WTC11 (cell line): ENCODE data around the gene ME2. TPM values are rescaled to one million over a fixed set of nuclear protein-coding genes. Genes with fewer than 3 reads are reported as not detected.

ENCODE experiments used
- ATAC-seq: fragments of 200-7000 bp; cut with Tn5 transposase; 2 replicates; pipeline ENCODE4 v1.10.0; 2021; ENCODE audit warnings: mild to moderate bottlenecking, moderate library complexity
- CTCF ChIA-PET: fragments of 300-600 bp; sonication (Branson Sonifier 250); formaldehyde crosslinking; loops from one replicate; lab custom pipeline; 2021; ENCODE audit warnings: antibody characterized with exemption; lab: Charles Lee
- POLR2A ChIA-PET: fragments of 350-600 bp; sonication (Branson Sonifier 250); formaldehyde crosslinking; loops from one replicate; lab custom pipeline; 2021; ENCODE audit warnings: antibody characterized with exemption; lab: Charles Lee
- DNase-seq: peaks from one replicate; pipeline ENCODE4 v3.0.0; 2021; ENCODE audit warnings: low spot score
- H3K27ac Mint-ChIP-seq: 2 replicates; pipeline ENCODE4 v1.8.0; 2021; ENCODE audit warnings: mixed read lengths
- H3K27me3 Mint-ChIP-seq: 2 replicates; pipeline ENCODE4 v1.8.0; 2021; ENCODE audit warnings: low read depth, mild to moderate bottlenecking, moderate library complexity, mixed read lengths
- H3K36me3 Mint-ChIP-seq: 2 replicates; pipeline ENCODE4 v1.8.0; 2021; ENCODE audit warnings: mixed read lengths
- H3K4me1 Mint-ChIP-seq: 2 replicates; pipeline ENCODE4 v1.8.0; 2022; ENCODE audit warnings: mixed read lengths
- H3K4me3 Mint-ChIP-seq: 2 replicates; pipeline ENCODE4 v1.8.0; 2021; ENCODE audit warnings: mild to moderate bottlenecking, moderate library complexity, mixed read lengths
- H3K9me3 Mint-ChIP-seq: 2 replicates; pipeline ENCODE4 v1.8.0; 2021; ENCODE audit warnings: mixed read lengths
- ATF6 ChIP-seq: sonication (generic); formaldehyde crosslinking; IDR thresholded peaks from 2 replicates; pipeline ENCODE4 v1.8.1; 2023; ENCODE audit warnings: mild to moderate bottlenecking, missing genetic modification reagents
- CREM ChIP-seq: sonication (generic); formaldehyde crosslinking; IDR thresholded peaks from 2 replicates; pipeline ENCODE4 v1.8.1; 2022; ENCODE audit warnings: mild to moderate bottlenecking, missing genetic modification reagents, moderate library complexity
- E2F5 ChIP-seq: sonication (generic); formaldehyde crosslinking; IDR thresholded peaks from 2 replicates; pipeline ENCODE4 v1.8.1; 2022; ENCODE audit warnings: mild to moderate bottlenecking, moderate library complexity, missing genetic modification reagents
- ELF4 ChIP-seq: sonication (generic); formaldehyde crosslinking; IDR thresholded peaks from 2 replicates; pipeline ENCODE4 v1.8.1; 2022; ENCODE audit warnings: low read depth, mild to moderate bottlenecking, moderate library complexity, missing genetic modification reagents
- ERG ChIP-seq: fragments of 250-450 bp; sonication (Bioruptor Pico); IDR thresholded peaks from 2 replicates; pipeline ENCODE4 v1.8.0; 2021; ENCODE audit warnings: mild to moderate bottlenecking
- FOXJ3 ChIP-seq: sonication (generic); formaldehyde crosslinking; IDR thresholded peaks from 2 replicates; pipeline ENCODE4 v1.9.0; 2021; ENCODE audit warnings: missing genetic modification reagents, mild to moderate bottlenecking, borderline replicate concordance
- GABPB1 ChIP-seq: sonication (generic); formaldehyde crosslinking; IDR thresholded peaks from 2 replicates; pipeline ENCODE4 v1.8.1; 2023; ENCODE audit warnings: mild to moderate bottlenecking, missing genetic modification reagents
- GRHL2 ChIP-seq: fragments of 250-450 bp; sonication (Bioruptor Pico); IDR thresholded peaks from 2 replicates; pipeline ENCODE4 v1.8.0; 2022; ENCODE audit warnings: mild to moderate bottlenecking, moderate library complexity; ENCODE audit not compliant: insufficient replicate concordance, severe bottlenecking
- JAZF1 ChIP-seq: fragments of 250-450 bp; sonication (Bioruptor Pico); IDR thresholded peaks from 2 replicates; pipeline ENCODE4 v1.9.0; 2021; ENCODE audit warnings: moderate library complexity, mild to moderate bottlenecking, inconsistent platforms
- MLX ChIP-seq: sonication (generic); formaldehyde crosslinking; IDR thresholded peaks from 2 replicates; pipeline ENCODE4 v1.8.1; 2023; ENCODE audit warnings: mild to moderate bottlenecking, missing genetic modification reagents, moderate library complexity
- NFATC4 ChIP-seq: fragments of 250-450 bp; sonication (Bioruptor Pico); IDR thresholded peaks from 2 replicates; pipeline ENCODE4 v1.9.0; 2021; ENCODE audit warnings: mild to moderate bottlenecking
- NFE2L1 ChIP-seq: sonication (generic); formaldehyde crosslinking; IDR thresholded peaks from 2 replicates; pipeline ENCODE4 v1.8.1; 2023; ENCODE audit warnings: missing genetic modification reagents
- PREB ChIP-seq: sonication (generic); formaldehyde crosslinking; IDR thresholded peaks from 2 replicates; pipeline ENCODE4 v1.8.1; 2022; ENCODE audit warnings: mild to moderate bottlenecking, missing genetic modification reagents, moderate library complexity, borderline replicate concordance
- RELA ChIP-seq: sonication (generic); formaldehyde crosslinking; IDR thresholded peaks from 2 replicates; pipeline ENCODE4 v1.8.1; 2022; ENCODE audit warnings: missing genetic modification reagents, mild to moderate bottlenecking, borderline replicate concordance
- SMAD3 ChIP-seq: sonication (generic); formaldehyde crosslinking; IDR thresholded peaks from 2 replicates; pipeline ENCODE4 v1.8.0; 2022; ENCODE audit warnings: missing genetic modification reagents, mild to moderate bottlenecking, borderline replicate concordance
- SOX15 ChIP-seq: fragments of 250-450 bp; sonication (Bioruptor Pico); IDR thresholded peaks from 2 replicates; pipeline ENCODE4 v1.9.0; 2021; ENCODE audit warnings: mild to moderate bottlenecking
- TEAD1 ChIP-seq: sonication (generic); formaldehyde crosslinking; IDR thresholded peaks from 2 replicates; pipeline ENCODE4 v1.8.0; 2022; ENCODE audit warnings: mild to moderate bottlenecking, missing genetic modification reagents
- USF2 ChIP-seq: sonication (generic); formaldehyde crosslinking; IDR thresholded peaks from 2 replicates; pipeline ENCODE4 v1.8.1; 2023; ENCODE audit warnings: mild to moderate bottlenecking, missing genetic modification reagents, moderate library complexity
- ZBTB21 ChIP-seq: sonication (generic); formaldehyde crosslinking; IDR thresholded peaks from 2 replicates; pipeline ENCODE4 v1.8.1; 2023; ENCODE audit warnings: mild to moderate bottlenecking, missing genetic modification reagents, borderline replicate concordance
- ZBTB43 ChIP-seq: sonication (generic); formaldehyde crosslinking; IDR thresholded peaks from 2 replicates; pipeline ENCODE4 v1.8.1; 2023; ENCODE audit warnings: mild to moderate bottlenecking, missing genetic modification reagents
- ZNF121 ChIP-seq: sonication (generic); formaldehyde crosslinking; IDR thresholded peaks from 2 replicates; pipeline ENCODE4 v1.8.0; 2023; ENCODE audit warnings: missing genetic modification reagents
- ZNF138 ChIP-seq: sonication (generic); formaldehyde crosslinking; conservative IDR thresholded peaks from 2 replicates; pipeline ENCODE4 v1.8.1; 2022; ENCODE audit warnings: mild to moderate bottlenecking, moderate library complexity, missing genetic modification reagents
- ZNF671 ChIP-seq: fragments of 250-450 bp; sonication (Bioruptor Pico); IDR thresholded peaks from 2 replicates; pipeline ENCODE4 v1.8.0; 2021; ENCODE audit warnings: mild to moderate bottlenecking
- ZSCAN18 ChIP-seq: fragments of 250-450 bp; sonication (Bioruptor Pico); IDR thresholded peaks from 2 replicates; pipeline ENCODE4 v2.1.2; 2022; ENCODE audit warnings: mild to moderate bottlenecking, moderate library complexity
- total RNA-seq: library from RNA; stranded (reverse); gene quantifications from 3 replicates; pipeline ENCODE4 v1.2.3, GENCODE V29; 2021

Gene ME2
- total RNA-seq, 1 experiment from 2014 or later: 57.0 TPM

- Mint-ChIP-seq H3K36me3 (peaks cover 22% of the 10 kb centered on the region), H3K27me3 (0 out of 2 replicates have a peak, but pooled peaks cover 3% of the 10 kb centered on the region), H3K27ac (no peak overlapping the region)
- no peak for DNase-seq
- POLR2A ChIA-PET: no interaction called here
- CTCF ChIA-PET: interaction anchor here (0.7 kb wide), 1 partner anchor 43 kb away, joined by 5 read pairs; no protein-coding TSS in a partner anchor
- TF ChIP-seq ZNF138 (CRISPR knock-in tag) (no peak), PREB (no peak), CREM (CRISPR knock-in tag) (no peak), TEAD1 (no peak), SOX15 (CRISPR knock-in tag) (no peak), JAZF1 (CRISPR knock-in tag) (no peak), E2F5 (CRISPR knock-in tag) (no peak), ZNF121 (CRISPR knock-in tag) (no peak), ERG (CRISPR knock-in tag) (no peak), GABPB1 (CRISPR knock-in tag) (no peak), SMAD3 (CRISPR knock-in tag) (no peak), NFE2L1 (CRISPR knock-in tag) (no peak), USF2 (no peak)
- TF ChIP-seq, all 79 proteins: peak for 0
- Mint-ChIP-seq H3K4me3 (no peak overlapping the region), H3K4me1 (peaks cover 4% of the 10 kb centered on the region), H3K9me3 (peaks cover 16% of the 10 kb centered on the region)
- no peak for ATAC-seq
Measured at GRCh38 chr18:50982086-50982801, 103.3 kb downstream of the ME2 start.

- Mint-ChIP-seq H3K4me1 (peaks cover 4% of the 10 kb centered on the region), H3K27me3 (0 out of 2 replicates have a peak, but pooled peaks cover under 1% of the 10 kb centered on the region), H3K36me3 (peaks cover 17% of the 10 kb centered on the region), H3K4me3 (no peak overlapping the region), H3K9me3 (peaks cover 12% of the 10 kb centered on the region), H3K27ac (0 out of 2 replicates have a peak overlapping the region, but pooled peaks have one; percentile 11)
- POLR2A ChIA-PET: no interaction called here
- DNase-seq: no peak
- no peak for ATAC-seq
- CTCF ChIA-PET: interaction anchor here (0.7 kb wide), 1 partner anchor 12 kb away, joined by 3 read pairs; no protein-coding TSS in a partner anchor
- TF ChIP-seq FOXJ3 (CRISPR knock-in tag) (no peak), SMAD3 (CRISPR knock-in tag) (no peak), ZSCAN18 (CRISPR knock-in tag) (no peak), ZBTB43 (CRISPR knock-in tag) (no peak), RELA (CRISPR knock-in tag) (no peak), ZBTB21 (CRISPR knock-in tag) (no peak), ATF6 (CRISPR knock-in tag) (no peak), ELF4 (CRISPR knock-in tag) (no peak), ZNF671 (no peak), MLX (CRISPR knock-in tag) (no peak), GRHL2 (CRISPR knock-in tag) (no peak), NFATC4 (CRISPR knock-in tag) (no peak)
Measured at GRCh38 chr18:50982802-50983179, 103.9 kb downstream of the ME2 start.
